HepG2 (cell line): Measurements from ENCODE around the gene SLC23A3. TPM values are rescaled to one million over a fixed set of nuclear protein-coding genes. Genes with fewer than 3 reads are reported as not detected.

Source experiments
- ATAC-seq: fragments of 200-7000 bp; cut with Tn5 transposase; 3 replicates; pipeline ENCODE4 v1.9.1; 2020; ENCODE audit warnings: mild to moderate bottlenecking, moderate library complexity
- BruUV-seq: library from RNA; stranded (reverse); fragments of 400-500 nt; replicated peaks from 2 replicates; lab custom pipeline; 2021; lab: Mats Ljungman, UMichigan
- CTCF ChIA-PET: fragments of 300-600 bp; formaldehyde crosslinking; extraction: SDS; loops from one replicate; lab custom pipeline; 2021; ENCODE audit warnings: low total read pairs, inconsistent platforms, low intra/inter-chr PET ratio; lab: Yijun Ruan, JAX
- POLR2A ChIA-PET: fragments of 350-600 bp; sonication (Branson Sonifier 250); formaldehyde crosslinking; loops from one replicate; lab custom pipeline; 2020; ENCODE audit warnings: antibody characterized with exemption, inconsistent platforms; lab: Yijun Ruan, JAX
- DNase-seq: peaks from one replicate; pipeline ENCODE4 v3.0.0-alpha.2; 2015; ENCODE audit warnings: low spot score
- FAIRE-seq: peaks from 3 replicates; lab custom pipeline; 2011; peaks lifted over from hg19 to GRCh38; lab: Jason Lieb, UNC
- H2AFZ ChIP-seq: one replicate; pipeline ENCODE4 v1.6.1; 2011; ENCODE audit warnings: low read length, inconsistent platforms
- H3K27ac ChIP-seq: fragments of 300-600 bp; 3 replicates; pipeline ENCODE4 v1.8.0; 2011; ENCODE audit warnings: mixed run types, mild to moderate bottlenecking, mixed read lengths, low read length, inconsistent platforms; ENCODE audit not compliant: insufficient read depth; ENCODE audit errors: extremely low read length
- H3K27me3 ChIP-seq, 2 experiments: fragments of 200-600 bp in 1 of 2; 2 replicates in 1 of 2; 3 replicates in 1 of 2; pipeline versions ENCODE4 v1.6.0 to v1.8.0; 2011; ENCODE audit warnings: low read length in 2 of 2, mild to moderate bottlenecking in 2 of 2, moderate library complexity in 2 of 2, inconsistent platforms in 1 of 2; ENCODE audit not compliant: insufficient read depth in 2 of 2, control insufficient read depth in 1 of 2
- H3K36me3 ChIP-seq, 2 experiments: fragments of 200-600 bp in 1 of 2; replicated peaks in 1 of 2; 2 replicates in 1 of 2; 3 replicates in 1 of 2; pipeline versions ENCODE4 v1.5.1 to v1.8.0; 2011; ENCODE audit warnings: low read length in 2 of 2, inconsistent platforms in 1 of 2; ENCODE audit not compliant: insufficient read depth in 2 of 2, control insufficient read depth in 1 of 2
- H3K4me1 ChIP-seq: 2 replicates; pipeline ENCODE4 v1.5.1; 2012; ENCODE audit warnings: low read length, inconsistent platforms; ENCODE audit not compliant: insufficient read depth
- H3K4me2 ChIP-seq: 2 replicates; pipeline ENCODE4 v1.6.0; 2011; ENCODE audit warnings: low read depth, low read length, inconsistent platforms
- H3K4me3 ChIP-seq, 3 experiments: fragments of 200-600 bp in 1 of 3; sonication (generic), shearing (Covaris generic) in 1 of 3; replicated peaks in 1 of 3; 2 replicates each; pipeline ENCODE4 v1.5.1; 2011 to 2016; ENCODE audit warnings: low read length in 3 of 3, inconsistent platforms in 2 of 3, low read depth in 2 of 3, mild to moderate bottlenecking in 2 of 3, control low read depth in 1 of 3, mixed read lengths in 1 of 3; ENCODE audit not compliant: insufficient read depth in 1 of 3
- H3K79me2 ChIP-seq: one replicate; pipeline ENCODE4 v1.6.1; 2011; ENCODE audit warnings: low read length, inconsistent platforms; ENCODE audit not compliant: insufficient read depth
- H3K9ac ChIP-seq: 2 replicates; pipeline ENCODE4 v1.6.0; 2011; ENCODE audit warnings: mild to moderate bottlenecking, low read depth, low read length, inconsistent platforms; ENCODE audit not compliant: insufficient read depth
- H3K9me3 ChIP-seq: 2 replicates; pipeline ENCODE4 v1.5.1; 2012; ENCODE audit warnings: mild to moderate bottlenecking, low read length
- H4K20me1 ChIP-seq: 2 replicates; pipeline ENCODE4 v1.6.0; 2011; ENCODE audit warnings: inconsistent platforms, mild to moderate bottlenecking, low read length, moderate library complexity; ENCODE audit not compliant: insufficient read depth
- ARNT2 ChIP-seq: sonication (generic); formaldehyde crosslinking; IDR thresholded peaks from 2 replicates; pipeline ENCODE4 v1.8.0; 2022; ENCODE audit warnings: mild to moderate bottlenecking, low read depth, missing genetic modification reagents, moderate library complexity
- CREM ChIP-seq, 2 experiments: sonication (generic) in 1 of 2; formaldehyde crosslinking in 1 of 2; IDR thresholded peaks; 2 replicates each; pipeline versions ENCODE4 v1.4.0 to v1.6.1; 2016 to 2020; ENCODE audit warnings: antibody characterized with exemption in 1 of 2, mild to moderate bottlenecking in 1 of 2, missing genetic modification reagents in 1 of 2
- ERF ChIP-seq: IDR thresholded peaks from 2 replicates; pipeline ENCODE4 v1.6.1; 2018; ENCODE audit warnings: missing biosample characterization, missing genetic modification reagents
- ESRRA ChIP-seq: sonication (generic); formaldehyde crosslinking; IDR thresholded peaks from 2 replicates; pipeline ENCODE4 v1.5.1; 2020; ENCODE audit warnings: mild to moderate bottlenecking, low read depth, missing genetic modification reagents
- MAFF ChIP-seq: IDR thresholded peaks from 2 replicates; pipeline ENCODE4 v1.6.1; 2011; ENCODE audit warnings: low read depth, low read length, improper control_type of control experiment
- MAFK ChIP-seq, 2 experiments: IDR thresholded peaks in 1 of 2; conservative IDR thresholded peaks in 1 of 2; 2 replicates each; pipeline ENCODE4 v1.6.1; 2011; ENCODE audit warnings: improper control_type of control experiment in 2 of 2, low read length in 2 of 2
- MBD4 ChIP-seq: IDR thresholded peaks from 2 replicates; pipeline ENCODE4 v1.6.1; 2012; ENCODE audit warnings: low read length, inconsistent platforms, borderline replicate concordance
- MED1 ChIP-seq: sonication (generic); formaldehyde crosslinking; IDR thresholded peaks from 2 replicates; pipeline ENCODE4 v1.4.0; 2020; ENCODE audit warnings: missing genetic modification reagents
- POLR2AphosphoS5 ChIP-seq: IDR thresholded peaks from 2 replicates; pipeline ENCODE4 v1.6.1; 2012; ENCODE audit warnings: low read depth, low read length
- SCMH1 ChIP-seq: sonication (generic); formaldehyde crosslinking; IDR thresholded peaks from 2 replicates; pipeline ENCODE4 v1.9.0; 2021; ENCODE audit warnings: missing genetic modification reagents, mild to moderate bottlenecking, borderline replicate concordance
- SIX4 ChIP-seq: sonication (generic); formaldehyde crosslinking; IDR thresholded peaks from 2 replicates; pipeline ENCODE4 v1.4.0; 2020; ENCODE audit warnings: missing genetic modification reagents
- SMARCC2 ChIP-seq: fragments of 450-650 bp; IDR thresholded peaks from 2 replicates; pipeline ENCODE4 v1.6.1; 2017; ENCODE audit warnings: antibody characterized with exemption, mild to moderate bottlenecking
- SMARCE1 ChIP-seq: fragments of 450-650 bp; IDR thresholded peaks from 2 replicates; pipeline ENCODE4 v1.6.1; 2017; ENCODE audit warnings: borderline replicate concordance
- SP5 ChIP-seq: IDR thresholded peaks from 2 replicates; pipeline ENCODE4 v1.6.1; 2016; ENCODE audit warnings: low read depth, borderline replicate concordance
- TGIF2 ChIP-seq: IDR thresholded peaks from 2 replicates; pipeline ENCODE4 v1.6.1; 2016; ENCODE audit warnings: control low read depth, missing compliant biosample characterization
- ZBTB3 ChIP-seq: sonication (generic); formaldehyde crosslinking; IDR thresholded peaks from 2 replicates; pipeline ENCODE4 v1.4.0; 2020; ENCODE audit warnings: low read depth, mild to moderate bottlenecking, moderate library complexity, missing genetic modification reagents, borderline replicate concordance
- ZNF567 ChIP-seq: sonication (generic); formaldehyde crosslinking; IDR thresholded peaks from 2 replicates; pipeline ENCODE4 v1.8.1; 2023; ENCODE audit warnings: mild to moderate bottlenecking, missing genetic modification reagents, borderline replicate concordance
- ZNF749 ChIP-seq: sonication (generic); formaldehyde crosslinking; IDR thresholded peaks from 2 replicates; pipeline ENCODE4 v1.8.0; 2022; ENCODE audit warnings: mild to moderate bottlenecking, missing genetic modification reagents, moderate library complexity, borderline replicate concordance
- ZNF75D ChIP-seq: sonication (generic); formaldehyde crosslinking; IDR thresholded peaks from 2 replicates; pipeline ENCODE4 v1.8.1; 2023; ENCODE audit warnings: missing genetic modification reagents, mild to moderate bottlenecking, borderline replicate concordance
- WGBS: methylation state at CpG from one replicate; pipeline ENCODE4 v1.1.6; 2017; ENCODE audit warnings: low lambda C conversion rate; 5-methylcytosine and 5-hydroxymethylcytosine counted together
- in situ Hi-C: cut with HindIII; loops from 2 replicates; pipeline ENCODE4 v1.10.0; 2017; ENCODE audit warnings: low pct_unique_long_range_greater_than_20kb; ENCODE audit not compliant: extremely low pct_ligation_motif_present
- intact Hi-C: fragments of 100-400 bp; cut with micrococcal nuclease; formaldehyde crosslinking; loops from one replicate; pipeline ENCODE4 v1.10.0; 2022; ENCODE audit not compliant: unreplicated experiment
- polyA plus RNA-seq, 8 experiments: library from polyadenylated mRNA; depleted of rRNA in 3 of 8; stranded (reverse) in 7 of 8; unstranded in 1 of 8; fragments of >200 nt; fragmentation: Illumina TruSeq in 4 of 8; extraction: Trizol in 4 of 8; gene quantifications; 2 replicates each; pipeline versions ENCODE4 v1.2.1 to v1.2.3, GENCODE V29; 2011 to 2016; ENCODE audit warnings: low read depth in 4 of 8, missing spikeins in 1 of 8, mixed read lengths in 1 of 8; ENCODE audit not compliant: insufficient read depth in 1 of 8
- total RNA-seq, 5 experiments: library from RNA; depleted of rRNA; stranded (reverse); fragments of >200 nt; fragmentation: Illumina TruSeq; extraction: Trizol; gene quantifications; 2 replicates each; pipeline ENCODE4 v1.2.3, GENCODE V29; 2016; ENCODE audit warnings: low read depth in 1 of 5
- TF ChIP-seq, protein P1 (sequence below): sonication (generic); formaldehyde crosslinking; IDR thresholded peaks from 2 replicates; pipeline ENCODE4 v1.8.1; 2022; ENCODE audit warnings: mild to moderate bottlenecking, missing genetic modification reagents

SLC23A3 gene
- total and polyA plus RNA-seq, 2 of the 13 experiments (the other 11 are each of a cell fraction or from before 2014, with no cell fraction given): 0.38 to 0.78 TPM

DNA sequence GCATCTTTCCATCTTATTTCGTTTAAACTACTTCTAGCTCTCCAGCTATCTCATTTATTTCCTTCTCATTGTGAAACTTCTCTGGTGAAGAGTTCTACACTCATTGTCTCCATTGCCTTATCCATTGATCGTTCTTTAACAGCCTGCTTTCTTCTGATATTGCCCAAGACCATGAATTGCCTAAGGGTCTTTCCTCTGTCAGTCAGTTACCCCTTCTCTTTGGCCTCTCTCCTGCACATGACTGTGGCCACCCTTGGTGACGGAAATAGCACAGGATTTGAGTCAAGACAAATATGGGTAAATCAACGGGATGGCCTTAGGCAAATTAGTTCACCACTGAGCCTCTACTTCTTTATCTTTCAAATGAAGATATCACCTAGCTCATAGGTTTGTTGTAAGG is 35.9 kb downstream of the SLC23A3 start:
- POLR2A ChIA-PET: no interaction called here
- WGBS: 88% methylated on average over 4 of the region's 4 CpGs
- TF ChIP-seq, protein P1, sequence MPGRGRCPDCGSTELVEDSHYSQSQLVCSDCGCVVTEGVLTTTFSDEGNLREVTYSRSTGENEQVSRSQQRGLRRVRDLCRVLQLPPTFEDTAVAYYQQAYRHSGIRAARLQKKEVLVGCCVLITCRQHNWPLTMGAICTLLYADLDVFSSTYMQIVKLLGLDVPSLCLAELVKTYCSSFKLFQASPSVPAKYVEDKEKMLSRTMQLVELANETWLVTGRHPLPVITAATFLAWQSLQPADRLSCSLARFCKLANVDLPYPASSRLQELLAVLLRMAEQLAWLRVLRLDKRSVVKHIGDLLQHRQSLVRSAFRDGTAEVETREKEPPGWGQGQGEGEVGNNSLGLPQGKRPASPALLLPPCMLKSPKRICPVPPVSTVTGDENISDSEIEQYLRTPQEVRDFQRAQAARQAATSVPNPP (CRISPR knock-in tag): no peak
- TF ChIP-seq ZNF749 (CRISPR knock-in tag): no peak
- TF ChIP-seq ZNF75D: no peak
- no peak for TF ChIP-seq MAFF
- TF ChIP-seq ESRRA (CRISPR knock-in tag): no peak
- TF ChIP-seq MED1 (CRISPR knock-in tag): no peak
- TF ChIP-seq, all 625 proteins: peak for 0
- no peak overlapping the region for H3K4me2 ChIP-seq
- no peak overlapping the region for H3K4me3 ChIP-seq
- H3K27ac ChIP-seq: no peak overlapping the region
- H3K9me3 ChIP-seq: no peaks in the 10 kb centered on the region
- BruUV-seq: TSS peak; percentile 34
- H3K27me3 ChIP-seq: no peaks in the 10 kb centered on the region
- peaks cover 15% of the 10 kb centered on the region for H3K4me1 ChIP-seq
- ATAC-seq (no peak), FAIRE-seq (no peak), DNase-seq (no peak)
- H3K9ac ChIP-seq: no peak overlapping the region
- no peaks in the 10 kb centered on the region; a peak in 1 of 5 replicates for H3K36me3 ChIP-seq
- H3K79me2 ChIP-seq: no peaks in the 10 kb centered on the region
- no peak overlapping the region for H2AFZ ChIP-seq
- intact Hi-C loops (no loop called here), in situ Hi-C loops (no loop called here)
- CTCF ChIA-PET: no interaction called here
- H4K20me1 ChIP-seq: no peaks in the 10 kb centered on the region

DNA sequence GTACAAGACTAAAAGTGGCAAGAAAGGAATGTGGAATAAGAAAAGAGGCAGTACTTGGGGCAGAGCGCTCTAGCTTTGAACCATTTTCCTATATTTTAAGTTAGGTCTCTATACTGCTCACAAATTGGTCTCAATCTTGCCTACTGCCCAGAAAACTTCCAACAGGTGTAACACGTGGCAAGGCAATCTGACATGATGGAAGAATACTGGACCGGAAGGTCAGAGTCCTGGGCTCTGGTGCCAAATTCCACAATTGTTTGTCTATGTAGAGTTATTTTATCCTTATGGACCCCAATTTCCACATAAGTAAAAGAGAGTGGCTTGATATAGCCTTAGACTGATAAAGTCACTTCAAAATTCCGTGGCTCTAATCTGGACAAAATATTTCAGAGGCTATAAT is 38.1 kb downstream of the SLC23A3 start:
- H3K4me1 ChIP-seq: peaks cover 29% of the 10 kb centered on the region
- ChIA-PET POLR2A (interaction anchor here (1.2 kb wide), 1 partner anchor 73 kb away, joined by 4 read pairs; no protein-coding TSS in a partner anchor), CTCF (no interaction called here)
- FAIRE-seq (no peak), DNase-seq (no peak), ATAC-seq (no peak)
- 90% methylated on average over 4 of the region's 4 CpGs for WGBS
- H4K20me1 ChIP-seq: peaks cover 9% of the 10 kb centered on the region; the same call in 1 of the 2 replicates
- H3K9me3 ChIP-seq: no peaks in the 10 kb centered on the region
- no peak overlapping the region for H3K4me3 ChIP-seq
- in situ Hi-C loops: no loop called here
- BruUV-seq: no TSS peak
- intact Hi-C loops: no loop called here
- no peak overlapping the region for H3K9ac ChIP-seq
- no peak overlapping the region for H3K4me2 ChIP-seq
- H3K27me3 ChIP-seq: no peaks in the 10 kb centered on the region
- no peaks in the 10 kb centered on the region; a peak in 1 of 5 replicates for H3K36me3 ChIP-seq
- H3K27ac ChIP-seq: no peak overlapping the region
- H3K79me2 ChIP-seq: no peaks in the 10 kb centered on the region
- H2AFZ ChIP-seq: no peak overlapping the region
- no peak for TF ChIP-seq CREM (IDR thresholded peaks at IDR 0.05)
- TF ChIP-seq CREM (CRISPR knock-in tag; IDR thresholded peaks at IDR 0.05): no peak
- TF ChIP-seq ZBTB3 (CRISPR knock-in tag): no peak
- no peak for TF ChIP-seq SMARCC2
- TF ChIP-seq ZNF567 (CRISPR knock-in tag): no peak
- TF ChIP-seq ARNT2 (CRISPR knock-in tag): no peak
- no peak for TF ChIP-seq ERF
- TF ChIP-seq MAFK (conservative IDR thresholded peaks at IDR 0.05 in 1 of 2, IDR thresholded peaks at IDR 0.05 in 1 of 2; ENCODE audit: low read length in 2 of 2): no peak
- no peak for TF ChIP-seq POLR2AphosphoS5
- no peak for TF ChIP-seq TGIF2 (CRISPR knock-in tag)
- TF ChIP-seq SMARCE1: no peak
- no peak for TF ChIP-seq MBD4
- TF ChIP-seq SP5 (CRISPR knock-in tag): no peak
- TF ChIP-seq SCMH1: no peak
- TF ChIP-seq SIX4: no peak
